ENCODE data around the gene ZKSCAN4. TPM values are rescaled to one million over a fixed set of nuclear protein-coding genes. Genes with fewer than 3 reads are reported as not detected.

ZKSCAN4 gene
- total and polyA plus RNA-seq, 2 of the 8 experiments (the other 6 are each of a cell fraction or from before 2014, with no cell fraction given) = 2.2 to 6.6 TPM

DNA sequence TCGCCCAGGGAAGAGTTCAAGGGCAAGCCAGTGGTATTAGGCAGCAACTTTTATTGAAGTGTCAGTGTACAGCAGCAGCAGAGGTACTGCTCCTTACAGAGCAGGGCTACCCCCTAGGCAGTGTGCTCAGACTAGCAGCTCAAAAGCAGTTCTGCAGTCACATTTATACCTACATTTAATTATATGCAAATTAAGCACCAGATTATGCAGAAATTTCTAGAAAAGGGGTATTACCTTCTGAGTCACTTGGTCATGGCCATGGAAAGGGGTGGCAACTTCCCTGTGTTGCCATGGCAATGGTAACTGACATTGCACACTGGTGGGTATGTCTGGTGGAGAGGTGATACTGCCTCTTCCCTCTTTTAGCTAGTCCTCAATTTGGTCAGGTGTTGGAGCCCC, 2.1 kb upstream of the ZKSCAN4 start:
- no peak overlapping the region for H2BK12ac ChIP-seq (ENCODE audit: low read depth, low read length)
- H2AK5ac ChIP-seq (ENCODE audit: low read depth, low read length) = no peak overlapping the region
- 0 out of 7 replicates have a peak, but pooled peaks cover 0 to 3% (median 0%) of the 10 kb centered on the region in 4 experiments for H3K27me3 ChIP-seq (replicated peaks in 1 of 4; ENCODE audit: control insufficient read depth in 3 of 4, extremely low read depth in 1 of 4, insufficient read depth in 3 of 4, low read length in 3 of 4)
- H4K5ac ChIP-seq (ENCODE audit: insufficient read length, low read depth, low read length) = no peak overlapping the region
- peaks cover 3% of the 10 kb centered on the region; the same call in 1 of the 2 replicates for H3K79me1 ChIP-seq (ENCODE audit: low read depth, low read length)
- H3K36me3 ChIP-seq (ENCODE audit: control insufficient read depth in 2 of 4, insufficient read depth in 4 of 4, low read length in 3 of 4) = peaks cover 0 to 3% (median 0%) of the 10 kb centered on the region in 4 experiments; a peak in 1 of 8 replicates
- H3K4me2 ChIP-seq (ENCODE audit: insufficient read depth in 1 of 2, low read depth in 2 of 2, low read length in 2 of 2) = no peak overlapping the region
- DNase-seq (ENCODE audit: low read depth in 1 of 2, low spot score in 2 of 2) = no peak
- H4K20me1 ChIP-seq (replicated peaks in 1 of 2; ENCODE audit: control insufficient read depth in 1 of 2, insufficient read depth in 2 of 2, low read length in 2 of 2) = no peaks in the 10 kb centered on the region
- H3K23ac ChIP-seq (ENCODE audit: insufficient read length) = no peak overlapping the region
- H2BK15ac ChIP-seq (ENCODE audit: low read length) = no peak overlapping the region
- ChIA-PET CTCF (ENCODE audit: partially characterized antibody) (interaction anchor here (2.3 kb wide), 1 partner anchor 102 kb away, joined by 6 read pairs; no protein-coding TSS in a partner anchor), POLR2A (ENCODE audit: partially characterized antibody) (interaction anchor here (1.6 kb wide), 1 partner anchor 13 kb away, joined by 6 read pairs; the partner anchor contains the start of gene ZSCAN26)
- no peak for FAIRE-seq
- WGBS, 2 experiments (ENCODE audit: extremely low coverage in 1 of 2, insufficient coverage in 1 of 2, insufficient read length in 1 of 2, insufficient replicate concordance in 2 of 2, low coverage in 1 of 2, low lambda C conversion rate in 2 of 2, missing lambda C conversion rate in 1 of 2) = 61% methylated on average over 1 of the region's 1 CpG; no CpG with 5 or more reads in 1 of the 2 experiments
- H3K18ac ChIP-seq (ENCODE audit: extremely low read depth, low read length) = no peak overlapping the region
- no peak overlapping the region for H3K27ac ChIP-seq (ENCODE audit: low read depth, low read length)
- no peak overlapping the region for H2BK20ac ChIP-seq (ENCODE audit: low read length)
- peaks cover 0 to 6% (median 4%) of the 10 kb centered on the region in 4 experiments; a peak in 4 of 7 replicates for H3K4me1 ChIP-seq (replicated peaks in 1 of 4; ENCODE audit: control insufficient read depth in 3 of 4, insufficient read depth in 4 of 4, low read length in 3 of 4)
- no peak overlapping the region for H2BK5ac ChIP-seq (ENCODE audit: low read depth, low read length)
- no peak overlapping the region for H4K8ac ChIP-seq (ENCODE audit: extremely low read depth, insufficient read depth, low read length)
- no peak overlapping the region for H2AFZ ChIP-seq (ENCODE audit: low read length)
- H3K4me3 ChIP-seq (ENCODE audit: extremely low read depth in 1 of 4, insufficient read depth in 2 of 4, low read depth in 3 of 4, low read length in 4 of 4) = no peak overlapping the region
- no peak overlapping the region for H3K14ac ChIP-seq (ENCODE audit: insufficient read length)
- H3K9ac ChIP-seq (replicated peaks in 1 of 4; ENCODE audit: extremely low read depth in 1 of 4, low read depth in 3 of 4, low read length in 3 of 4) = no peak overlapping the region
- H3K56ac ChIP-seq (replicated peaks; ENCODE audit: insufficient read length, low read depth, low read length) = no peak overlapping the region
- H4K91ac ChIP-seq (replicated peaks; ENCODE audit: insufficient read length, low read length) = no peak overlapping the region
- peaks cover 3 to 11% of the 10 kb centered on the region in 2 experiments; a peak in 3 of 4 replicates for H3K79me2 ChIP-seq (ENCODE audit: control insufficient read depth in 1 of 2, insufficient read depth in 2 of 2, low read length in 2 of 2)
- peak overlapping the region; percentile 31 for H2BK120ac ChIP-seq (replicated peaks; ENCODE audit: low read depth, low read length)
- H3K4ac ChIP-seq (replicated peaks; ENCODE audit: insufficient read length, low read depth, low read length) = no peak overlapping the region
- H3K9me3 ChIP-seq (ENCODE audit: insufficient read depth in 2 of 2, low read depth in 1 of 2, low read length in 1 of 2) = no peaks in the 10 kb centered on the region
- H3K23me2 ChIP-seq (ENCODE audit: low read depth, low read length) = no peaks in the 10 kb centered on the region; the same call in 1 of the 2 replicates
- TF ChIP-seq SUZ12 (IDR thresholded peaks at IDR 0.05; ENCODE audit: low read length) (no peak), RAD21 (IDR thresholded peaks at IDR 0.05 in 1 of 2, conservative IDR thresholded peaks at IDR 0.05 in 1 of 2; ENCODE audit: low read depth in 2 of 2, low read length in 2 of 2) (no peak), SIRT6 (IDR thresholded peaks at IDR 0.05; ENCODE audit: low read length) (no peak), CHD2 (IDR thresholded peaks at IDR 0.05; ENCODE audit: low read length) (no peak), TAF7 (optimal IDR thresholded peaks at IDR 0.05; ENCODE audit: borderline replicate concordance, low read depth, low read length) (no peak), JUN (IDR thresholded peaks at IDR 0.05; ENCODE audit: low read depth, low read length) (no peak), EP300 (IDR thresholded peaks at IDR 0.05; ENCODE audit: borderline replicate concordance in 1 of 2, low read depth in 2 of 2, low read length in 2 of 2) (no peak), SAP30 (IDR thresholded peaks at IDR 0.05; ENCODE audit: insufficient read depth, insufficient replicate concordance, low read length) (no peak), HDAC2 (IDR thresholded peaks at IDR 0.05; ENCODE audit: borderline replicate concordance in 1 of 2, low read depth in 2 of 2, low read length in 2 of 2) (no peak), ASH2L (IDR thresholded peaks at IDR 0.05; ENCODE audit: low read length) (no peak)
- TF ChIP-seq, protein P1, sequence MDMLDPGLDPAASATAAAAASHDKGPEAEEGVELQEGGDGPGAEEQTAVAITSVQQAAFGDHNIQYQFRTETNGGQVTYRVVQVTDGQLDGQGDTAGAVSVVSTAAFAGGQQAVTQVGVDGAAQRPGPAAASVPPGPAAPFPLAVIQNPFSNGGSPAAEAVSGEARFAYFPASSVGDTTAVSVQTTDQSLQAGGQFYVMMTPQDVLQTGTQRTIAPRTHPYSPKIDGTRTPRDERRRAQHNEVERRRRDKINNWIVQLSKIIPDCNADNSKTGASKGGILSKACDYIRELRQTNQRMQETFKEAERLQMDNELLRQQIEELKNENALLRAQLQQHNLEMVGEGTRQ (IDR thresholded peaks at IDR 0.05; ENCODE audit: low read length) = no peak
